ENCODE results near the gene GUCY2D.

- TF ChIP-seq POLR2AphosphoS5 (IDR thresholded peaks at IDR 0.05; ENCODE audit: insufficient read depth in 1 of 2, low read depth in 1 of 2): no peak
- no peak for TF ChIP-seq CTCF (IDR thresholded peaks at IDR 0.05)
These were observed 17.5 kb upstream of the GUCY2D start for GRCh38 chr17:7984904-7985303.
